ENCODE measurements around the gene CTBP2.

DNA sequence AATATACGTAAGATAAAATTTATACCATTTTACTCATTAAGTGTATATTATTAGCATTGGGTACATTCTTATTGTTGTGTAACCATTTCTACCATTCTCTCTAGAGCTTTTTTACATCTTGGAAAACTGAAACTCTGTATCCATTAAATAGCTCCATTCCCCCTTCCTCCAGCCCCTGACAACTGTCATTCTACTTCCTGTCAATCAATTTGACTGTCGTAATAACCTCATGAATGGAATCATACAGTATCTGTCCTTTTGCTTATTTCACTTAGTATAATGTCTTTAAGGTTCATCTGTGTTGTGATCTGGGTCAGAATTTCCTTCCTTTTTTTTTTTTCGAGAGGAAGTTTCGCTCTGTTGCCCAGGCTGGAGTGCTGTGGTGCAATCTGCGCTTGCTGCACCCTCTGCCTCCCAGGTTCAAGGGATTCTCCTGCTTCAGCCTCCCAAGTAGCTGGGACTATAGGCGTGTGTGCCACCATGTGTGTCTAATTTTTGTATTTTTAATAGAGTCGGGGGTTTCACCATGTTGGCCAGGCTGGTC lies 202.9 kb downstream of the CTBP2 start:
- TF ChIP-seq, protein P1, sequence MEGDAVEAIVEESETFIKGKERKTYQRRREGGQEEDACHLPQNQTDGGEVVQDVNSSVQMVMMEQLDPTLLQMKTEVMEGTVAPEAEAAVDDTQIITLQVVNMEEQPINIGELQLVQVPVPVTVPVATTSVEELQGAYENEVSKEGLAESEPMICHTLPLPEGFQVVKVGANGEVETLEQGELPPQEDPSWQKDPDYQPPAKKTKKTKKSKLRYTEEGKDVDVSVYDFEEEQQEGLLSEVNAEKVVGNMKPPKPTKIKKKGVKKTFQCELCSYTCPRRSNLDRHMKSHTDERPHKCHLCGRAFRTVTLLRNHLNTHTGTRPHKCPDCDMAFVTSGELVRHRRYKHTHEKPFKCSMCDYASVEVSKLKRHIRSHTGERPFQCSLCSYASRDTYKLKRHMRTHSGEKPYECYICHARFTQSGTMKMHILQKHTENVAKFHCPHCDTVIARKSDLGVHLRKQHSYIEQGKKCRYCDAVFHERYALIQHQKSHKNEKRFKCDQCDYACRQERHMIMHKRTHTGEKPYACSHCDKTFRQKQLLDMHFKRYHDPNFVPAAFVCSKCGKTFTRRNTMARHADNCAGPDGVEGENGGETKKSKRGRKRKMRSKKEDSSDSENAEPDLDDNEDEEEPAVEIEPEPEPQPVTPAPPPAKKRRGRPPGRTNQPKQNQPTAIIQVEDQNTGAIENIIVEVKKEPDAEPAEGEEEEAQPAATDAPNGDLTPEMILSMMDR (IDR thresholded peaks at IDR 0.05), result no peak
- TF ChIP-seq POLR2AphosphoS5 (IDR thresholded peaks at IDR 0.05) (no peak), POLR2A (IDR thresholded peaks at IDR 0.05) (no peak), EP300 (IDR thresholded peaks at IDR 0.05) (no peak)

Data from gastroesophageal sphincter (tissue), 3 donors.